Measurements from ENCODE around the gene SLC22A6.

Gene SLC22A6

GRCh38 chr11:62930157-62930556 is 54.6 kb downstream of the SLC22A6 start:
- no peak for DNase-seq

- no peak for DNase-seq
Observed at GRCh38 chr11:62928011-62928410, 56.8 kb downstream of the SLC22A6 start.

GRCh38 chr11:62926680-62927455 is 57.9 kb downstream of the SLC22A6 start:
- no peak for DNase-seq

Data from activated CD4-positive, alpha-beta T cell treated with anti-CD3 and anti-CD28 coated beads for 48 hours (primary cell).